Activated CD8-positive, alpha-beta T cell treated with anti-CD3 and anti-CD28 coated beads for 36 hours (primary cell): ENCODE measurements around the gene CXCL14. TPM values are rescaled to one million over a fixed set of nuclear protein-coding genes. Genes with fewer than 3 reads are reported as not detected.
A peak's percentile ranks its signal among the peaks of the same experiment; 100 is the strongest.

Source experiments
- ATAC-seq: fragments of 200-7000 bp; cut with Tn5 transposase; one replicate; pipeline ENCODE4 v1.10.0; 2021; ENCODE audit warnings: mild to moderate bottlenecking, moderate library complexity
- CTCF ChIA-PET: fragments of 350-600 bp; sonication (Branson Sonifier 250); formaldehyde crosslinking; loops from one replicate; lab custom pipeline; 2021; ENCODE audit warnings: antibody characterized with exemption; lab: Charles Lee
- POLR2A ChIA-PET: fragments of 350-600 bp; sonication (Branson Sonifier 250); formaldehyde crosslinking; loops from one replicate; lab custom pipeline; 2021; ENCODE audit warnings: antibody characterized with exemption; lab: Charles Lee
- DNase-seq: peaks from one replicate; pipeline ENCODE4 v3.0.0-alpha.2; 2020
- H3K27ac Mint-ChIP-seq: one replicate; pipeline ENCODE4 v1.8.0; 2021; ENCODE audit warnings: mild to moderate bottlenecking, mixed read lengths
- H3K27me3 Mint-ChIP-seq: one replicate; pipeline ENCODE4 v1.8.0; 2021; ENCODE audit warnings: mixed read lengths
- H3K36me3 Mint-ChIP-seq: one replicate; pipeline ENCODE4 v1.8.0; 2021; ENCODE audit warnings: low read depth, mixed read lengths
- H3K4me1 Mint-ChIP-seq: one replicate; pipeline ENCODE4 v1.8.0; 2021; ENCODE audit warnings: low read depth, mixed read lengths
- H3K4me3 Mint-ChIP-seq: one replicate; pipeline ENCODE4 v1.8.0; 2021; ENCODE audit warnings: mild to moderate bottlenecking, moderate library complexity, mixed read lengths
- H3K9me3 Mint-ChIP-seq: one replicate; pipeline ENCODE4 v1.8.0; 2021; ENCODE audit warnings: mixed read lengths
- intact Hi-C: fragments of 100-400 bp; cut with micrococcal nuclease; formaldehyde crosslinking; loops from one replicate; pipeline ENCODE4 v1.10.0; 2022
- total RNA-seq, 2 experiments: library from RNA; stranded (reverse); gene quantifications; one replicate each; pipeline ENCODE4 v1.2.3, GENCODE V29; 2021
- TF ChIP-seq, protein P1 (sequence below): fragments of 200-600 bp; IDR thresholded peaks from one replicate; pipeline ENCODE4 v1.8.0; 2022; ENCODE audit warnings: antibody characterized with exemption, mild to moderate bottlenecking

Gene CXCL14
- total RNA-seq, 2 experiments from 2014 or later: not detected

GRCh38 chr5:135555530-135555929 lies 23.3 kb downstream of the CXCL14 start:
- Mint-ChIP-seq H3K27me3 (peaks cover 40% of the 10 kb centered on the region), H3K36me3 (no peaks in the 10 kb centered on the region), H3K4me3 (no peak overlapping the region), H3K27ac (no peak overlapping the region), H3K4me1 (peaks cover under 1% of the 10 kb centered on the region), H3K9me3 (no peaks in the 10 kb centered on the region)
- CTCF ChIA-PET: interaction anchor here (1.4 to 12.5 kb wide), 4 partner anchors 8 to 275 kb away, joined by 4 to 430 read pairs (median 89); no protein-coding TSS in a partner anchor
- ATAC-seq (no peak), DNase-seq (no peak)
- TF ChIP-seq, protein P1, sequence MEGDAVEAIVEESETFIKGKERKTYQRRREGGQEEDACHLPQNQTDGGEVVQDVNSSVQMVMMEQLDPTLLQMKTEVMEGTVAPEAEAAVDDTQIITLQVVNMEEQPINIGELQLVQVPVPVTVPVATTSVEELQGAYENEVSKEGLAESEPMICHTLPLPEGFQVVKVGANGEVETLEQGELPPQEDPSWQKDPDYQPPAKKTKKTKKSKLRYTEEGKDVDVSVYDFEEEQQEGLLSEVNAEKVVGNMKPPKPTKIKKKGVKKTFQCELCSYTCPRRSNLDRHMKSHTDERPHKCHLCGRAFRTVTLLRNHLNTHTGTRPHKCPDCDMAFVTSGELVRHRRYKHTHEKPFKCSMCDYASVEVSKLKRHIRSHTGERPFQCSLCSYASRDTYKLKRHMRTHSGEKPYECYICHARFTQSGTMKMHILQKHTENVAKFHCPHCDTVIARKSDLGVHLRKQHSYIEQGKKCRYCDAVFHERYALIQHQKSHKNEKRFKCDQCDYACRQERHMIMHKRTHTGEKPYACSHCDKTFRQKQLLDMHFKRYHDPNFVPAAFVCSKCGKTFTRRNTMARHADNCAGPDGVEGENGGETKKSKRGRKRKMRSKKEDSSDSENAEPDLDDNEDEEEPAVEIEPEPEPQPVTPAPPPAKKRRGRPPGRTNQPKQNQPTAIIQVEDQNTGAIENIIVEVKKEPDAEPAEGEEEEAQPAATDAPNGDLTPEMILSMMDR: no peak
- POLR2A ChIA-PET: interaction anchor here (0.9 kb wide), 1 partner anchor 90 kb away, joined by 3 read pairs; no protein-coding TSS in a partner anchor
- intact Hi-C loops: no loop called here

DNA sequence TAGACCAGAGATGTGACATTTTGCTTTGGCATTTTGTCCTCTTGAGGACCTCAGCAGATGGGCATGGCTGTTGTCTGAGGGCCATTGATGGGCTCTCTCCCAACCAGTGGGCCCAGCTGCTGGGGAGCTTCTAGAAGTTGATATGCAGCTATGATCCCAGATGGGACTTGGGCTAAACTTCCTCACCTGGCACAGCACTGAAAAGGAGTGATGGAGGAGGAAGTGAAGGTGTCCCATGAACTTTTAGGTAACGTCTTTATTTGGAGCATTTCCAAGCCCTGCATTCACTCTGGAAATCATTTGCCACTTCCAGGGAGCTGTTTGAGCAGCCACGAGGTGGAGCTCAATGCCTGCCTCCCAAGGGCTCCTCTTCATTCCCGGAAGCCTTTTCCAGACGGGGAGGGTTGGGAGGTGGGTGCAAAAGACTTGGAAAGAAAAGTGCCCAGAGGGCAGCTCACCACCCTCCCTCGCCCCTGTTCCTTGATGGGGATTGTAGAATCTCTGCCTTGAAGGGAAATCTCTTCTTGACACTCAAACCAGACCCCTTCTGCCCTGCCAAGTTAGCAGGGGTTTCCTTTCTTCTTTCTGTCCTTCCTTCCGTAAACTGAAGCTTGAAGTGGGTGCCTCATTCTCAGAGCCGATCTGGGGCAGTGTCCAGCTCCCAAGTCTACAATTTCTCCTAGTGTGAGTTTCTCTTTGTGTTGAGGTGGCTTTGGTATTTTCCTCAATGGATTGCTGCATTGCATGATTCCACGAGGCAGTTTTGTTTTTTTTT lies 24.9 kb downstream of the CXCL14 start:
- peaks cover 45% of the 10 kb centered on the region for H3K27me3 Mint-ChIP-seq
- H3K27ac Mint-ChIP-seq: no peak overlapping the region
- no peaks in the 10 kb centered on the region for H3K4me1 Mint-ChIP-seq

GRCh38 chr5:135551593-135552447 lies 27.0 kb downstream of the CXCL14 start:
- Mint-ChIP-seq H3K4me3 (no peak overlapping the region), H3K9me3 (no peaks in the 10 kb centered on the region), H3K4me1 (no peaks in the 10 kb centered on the region), H3K36me3 (no peaks in the 10 kb centered on the region), H3K27me3 (peaks cover 40% of the 10 kb centered on the region), H3K27ac (no peak overlapping the region)
- ChIA-PET CTCF (interaction anchor here (0.7 to 12.5 kb wide), 25 partner anchors 9 to 349 kb away, joined by 3 to 430 read pairs (median 4); no protein-coding TSS in a partner anchor), POLR2A (interaction anchor here (1.0 to 1.2 kb wide), 2 partner anchors 85 to 86 kb away, joined by 3 read pairs; no protein-coding TSS in a partner anchor)
- TF ChIP-seq, protein P1: peak; percentile 79
- intact Hi-C loops: loop anchor here (2.0 kb wide), 1 partner anchor 87 kb away; no protein-coding TSS in a partner anchor
- peak; percentile 91 for ATAC-seq
- peak; percentile 81 for DNase-seq

More for the DNA sequence above, 24.9 kb downstream of the CXCL14 start:
- ChIA-PET CTCF (interaction anchor here (0.9 to 12.5 kb wide), 6 partner anchors 10 to 276 kb away, joined by 3 to 430 read pairs (median 4); no protein-coding TSS in a partner anchor), POLR2A (no interaction called here)
- ATAC-seq: no peak
- Mint-ChIP-seq H3K4me3 (no peak overlapping the region), H3K36me3 (no peaks in the 10 kb centered on the region), H3K9me3 (no peaks in the 10 kb centered on the region)
- TF ChIP-seq, protein P1: no peak
- intact Hi-C loops: loop anchor here (2.0 kb wide), 1 partner anchor 89 kb away; no protein-coding TSS in a partner anchor
- no peak for DNase-seq

DNA sequence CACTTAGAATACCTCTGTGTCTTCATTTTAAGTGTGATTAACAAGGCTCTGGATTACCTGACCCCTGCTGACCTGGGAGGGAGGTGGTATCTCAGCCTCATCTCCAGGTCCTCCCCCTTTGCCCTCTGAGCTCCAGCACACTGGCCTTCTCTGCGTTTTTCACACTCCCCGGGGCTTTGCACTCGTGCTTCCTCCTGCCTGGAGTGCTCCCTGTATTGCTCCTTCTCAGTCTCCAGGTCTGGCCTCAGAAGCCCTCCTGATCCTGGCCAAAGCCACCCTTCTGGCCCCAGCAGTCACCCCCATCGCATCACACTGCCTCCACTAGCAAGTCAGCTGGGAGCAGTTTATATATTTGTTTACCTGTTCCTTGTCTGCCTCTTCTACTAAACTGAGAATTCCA lies 29.4 kb downstream of the CXCL14 start:
- ChIA-PET CTCF (interaction anchor here (1.0 to 12.5 kb wide), 4 partner anchors 12 to 124 kb away, joined by 3 to 430 read pairs (median 90); no protein-coding TSS in a partner anchor), POLR2A (no interaction called here)
- peaks cover 5% of the 10 kb centered on the region for H3K4me1 Mint-ChIP-seq
- TF ChIP-seq, protein P1: no peak
- H3K27ac Mint-ChIP-seq: no peak overlapping the region
- H3K9me3 Mint-ChIP-seq: no peaks in the 10 kb centered on the region
- intact Hi-C loops: no loop called here
- ATAC-seq (no peak), DNase-seq (no peak)
- peaks cover 51% of the 10 kb centered on the region for H3K27me3 Mint-ChIP-seq
- no peaks in the 10 kb centered on the region for H3K36me3 Mint-ChIP-seq
- H3K4me3 Mint-ChIP-seq: no peak overlapping the region
